MCF 10A (cell line): ENCODE measurements around the gene PTPRN. TPM values are rescaled to one million over a fixed set of nuclear protein-coding genes. Genes with fewer than 3 reads are reported as not detected.

ENCODE experiments used
- BruUV-seq: library from RNA; stranded (reverse); fragments of 400-500 nt; replicated peaks from 2 replicates; lab custom pipeline; 2021; lab: Mats Ljungman, UMichigan
- CTCF ChIA-PET: fragments of 300-600 bp; sonication (Branson Sonifier 250); formaldehyde crosslinking; extraction: SDS; loops from one replicate; lab custom pipeline; 2021; ENCODE audit warnings: antibody characterized with exemption, inconsistent platforms; lab: Yijun Ruan, JAX
- POLR2A ChIA-PET: fragments of 300-600, 350-650 bp; sonication (Branson Sonifier 250); formaldehyde crosslinking; extraction: SDS; loops from one replicate; lab custom pipeline; 2020; ENCODE audit warnings: antibody characterized with exemption, inconsistent platforms; lab: Yijun Ruan, JAX
- DNase-seq: peaks from one replicate; pipeline ENCODE4 v3.0.0-alpha.2; 2018; ENCODE audit not compliant: unreplicated experiment
- H3K27ac Mint-ChIP-seq: one replicate; pipeline ENCODE4 v1.8.0; 2022; ENCODE audit warnings: mild to moderate bottlenecking, low read depth, mixed read lengths; ENCODE audit not compliant: unreplicated experiment
- H3K27me3 Mint-ChIP-seq: one replicate; pipeline ENCODE4 v1.8.0; 2022; ENCODE audit warnings: mixed read lengths; ENCODE audit not compliant: insufficient read depth, unreplicated experiment
- H3K36me3 Mint-ChIP-seq: one replicate; pipeline ENCODE4 v1.8.0; 2022; ENCODE audit warnings: mild to moderate bottlenecking, moderate library complexity, mixed read lengths; ENCODE audit not compliant: insufficient read depth, unreplicated experiment
- H3K4me1 Mint-ChIP-seq: one replicate; pipeline ENCODE4 v1.8.0; 2022; ENCODE audit warnings: mixed read lengths; ENCODE audit not compliant: insufficient read depth, unreplicated experiment
- H3K4me3 Mint-ChIP-seq: one replicate; pipeline ENCODE4 v1.8.0; 2022; ENCODE audit warnings: mild to moderate bottlenecking, moderate library complexity, mixed read lengths; ENCODE audit not compliant: unreplicated experiment
- H3K9me3 Mint-ChIP-seq: one replicate; pipeline ENCODE4 v1.8.0; 2022; ENCODE audit warnings: mixed read lengths; ENCODE audit not compliant: unreplicated experiment
- CTCF ChIP-seq: fragments of 200-600 bp; IDR thresholded peaks from one replicate; pipeline ENCODE4 v1.8.0; 2022; ENCODE audit warnings: antibody characterized with exemption, mild to moderate bottlenecking; ENCODE audit not compliant: unreplicated experiment
- intact Hi-C: fragments of 100-400 bp; cut with micrococcal nuclease; formaldehyde crosslinking; loops from 2 replicates; pipeline ENCODE4 v1.14.1; 2022
- total RNA-seq: library from RNA; stranded (reverse); gene quantifications from 2 replicates; pipeline ENCODE4 v1.2.3, GENCODE V29; 2022

PTPRN gene
- total RNA-seq, 1 experiment from 2014 or later, result not detected

- no peaks in the 10 kb centered on the region for H3K27me3 Mint-ChIP-seq
- H3K4me1 Mint-ChIP-seq, result peaks cover 22% of the 10 kb centered on the region
- H3K9me3 Mint-ChIP-seq, result no peaks in the 10 kb centered on the region
- TF ChIP-seq CTCF, result no peak
- no peak for DNase-seq
- peak overlapping the region; percentile 68 for H3K4me3 Mint-ChIP-seq
- no peak overlapping the region for H3K27ac Mint-ChIP-seq
- peaks cover 6% of the 10 kb centered on the region for H3K36me3 Mint-ChIP-seq
- ChIA-PET CTCF (interaction anchor here (0.7 to 17.4 kb wide), 15 partner anchors 15 to 730 kb away, joined by 4 to 445 read pairs (median 7); partner anchors contain the start of genes ABCB6, ANKZF1, ATG9A and CNPPD1), POLR2A (interaction anchor here (0.6 to 11.1 kb wide), 7 partner anchors 17 to 117 kb away, joined by 4 to 170 read pairs (median 21); partner anchors contain the start of genes ANKZF1, ATG9A, CNPPD1 and DNAJB2)
- BruUV-seq, result no TSS peak
- intact Hi-C loops, result loop anchor here (2.0 kb wide), 3 partner anchors 15 to 123 kb away; partner anchors contain the start of genes ANKZF1, ATG9A, DNAJB2 and SLC23A3
Observed at GRCh38 chr2:219293736-219294231, 15.4 kb downstream of the PTPRN start.

DNA sequence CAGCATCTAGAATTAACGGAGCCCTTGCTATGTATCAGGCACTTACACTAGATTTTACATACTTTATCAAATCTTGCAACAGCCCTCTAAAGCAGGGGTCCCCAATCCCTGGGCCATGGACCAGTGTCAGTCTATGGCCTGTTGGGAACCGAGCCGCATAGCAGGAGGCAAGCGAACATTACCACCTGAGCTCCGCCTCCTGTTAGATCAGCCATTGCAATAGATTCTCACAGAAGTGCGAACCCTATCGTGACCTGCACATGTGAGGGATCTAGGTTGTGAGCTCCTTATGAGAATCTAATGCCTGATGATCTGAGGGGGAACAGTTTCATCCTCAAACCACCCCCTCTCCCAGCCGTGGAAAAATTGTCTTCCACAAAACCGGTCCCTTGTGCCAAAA, 16.6 kb downstream of the PTPRN start:
- CTCF ChIA-PET, result interaction anchor here (1.6 to 17.4 kb wide), 5 partner anchors 14 to 133 kb away, joined by 7 to 445 read pairs (median 69); partner anchors contain the start of genes ANKZF1, ATG9A, CNPPD1 and DNAJB2
- BruUV-seq, result no TSS peak

DNA sequence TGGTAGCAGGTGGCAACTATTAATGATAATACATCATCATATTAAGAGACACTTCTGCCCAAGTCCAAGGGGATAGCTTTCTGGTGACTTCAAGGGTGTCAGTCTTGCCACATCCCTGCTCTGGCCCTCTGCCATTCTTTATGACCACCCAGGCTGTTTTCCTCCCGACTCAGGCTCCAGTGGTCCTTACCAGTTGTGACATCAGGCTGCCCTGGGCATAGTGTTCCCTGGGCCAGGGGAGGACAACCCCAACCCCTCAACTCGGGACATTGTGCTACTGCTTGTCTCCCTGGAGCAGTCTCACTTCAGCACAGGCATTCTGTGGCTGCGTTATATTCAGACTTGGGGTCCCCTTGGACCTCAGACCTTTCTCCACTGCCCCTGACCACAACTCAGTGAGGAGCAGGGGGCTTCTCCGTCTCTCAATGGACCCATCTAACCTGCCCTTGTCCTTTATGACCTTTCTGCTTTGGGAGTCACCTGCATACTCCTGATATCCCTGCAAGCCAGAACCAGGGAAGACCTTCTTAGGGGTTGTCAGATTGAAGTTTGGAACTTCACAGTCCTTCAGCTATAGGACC, 17.2 kb downstream of the PTPRN start:
- POLR2A ChIA-PET, result interaction anchor here (1.5 to 11.1 kb wide), 4 partner anchors 15 to 115 kb away, joined by 5 to 170 read pairs (median 35); partner anchors contain the start of genes ANKZF1, ATG9A, CNPPD1 and DNAJB2
- H3K27ac Mint-ChIP-seq, result no peak overlapping the region
- BruUV-seq, result no TSS peak
- H3K27me3 Mint-ChIP-seq, result no peaks in the 10 kb centered on the region
- no peak for DNase-seq
- CTCF ChIA-PET, result interaction anchor here (0.7 to 17.4 kb wide), 8 partner anchors 7 to 132 kb away, joined by 3 to 445 read pairs (median 24); partner anchors contain the start of genes ANKZF1, ATG9A, CNPPD1 and DNAJB2
- H3K4me3 Mint-ChIP-seq, result no peak overlapping the region
- H3K9me3 Mint-ChIP-seq, result no peaks in the 10 kb centered on the region
- H3K36me3 Mint-ChIP-seq, result no peaks in the 10 kb centered on the region
- no peak for TF ChIP-seq CTCF
- peaks cover 27% of the 10 kb centered on the region for H3K4me1 Mint-ChIP-seq
- intact Hi-C loops, result no loop called here

More for the DNA sequence above, 16.6 kb downstream of the PTPRN start:
- Mint-ChIP-seq H3K9me3 (no peaks in the 10 kb centered on the region), H3K4me3 (no peak overlapping the region), H3K27ac (no peak overlapping the region), H3K27me3 (no peaks in the 10 kb centered on the region), H3K4me1 (peaks cover 26% of the 10 kb centered on the region), H3K36me3 (peaks cover under 1% of the 10 kb centered on the region)
- POLR2A ChIA-PET, result interaction anchor here (1.1 to 11.1 kb wide), 5 partner anchors 15 to 116 kb away, joined by 4 to 170 read pairs (median 32); partner anchors contain the start of genes ANKZF1, ATG9A, CNPPD1 and DNAJB2
- intact Hi-C loops, result no loop called here
- TF ChIP-seq CTCF, result no peak
- DNase-seq, result no peak

- no peak overlapping the region for H3K27ac Mint-ChIP-seq
- H3K4me1 Mint-ChIP-seq, result peaks cover 31% of the 10 kb centered on the region
- ChIA-PET CTCF (interaction anchor here (0.7 to 17.4 kb wide), 7 partner anchors 8 to 132 kb away, joined by 3 to 445 read pairs (median 7); partner anchors contain the start of genes CNPPD1, DNAJB2, GLB1L and SLC23A3), POLR2A (interaction anchor here (1.5 to 11.1 kb wide), 4 partner anchors 14 to 115 kb away, joined by 5 to 170 read pairs (median 35); partner anchors contain the start of genes ANKZF1, ATG9A, CNPPD1 and DNAJB2)
- TF ChIP-seq CTCF, result no peak
- H3K27me3 Mint-ChIP-seq, result no peaks in the 10 kb centered on the region
- no peak for DNase-seq
- intact Hi-C loops, result no loop called here
- no peaks in the 10 kb centered on the region for H3K9me3 Mint-ChIP-seq
- H3K36me3 Mint-ChIP-seq, result peaks cover 4% of the 10 kb centered on the region
- BruUV-seq, result no TSS peak
- no peak overlapping the region for H3K4me3 Mint-ChIP-seq
Observed at GRCh38 chr2:219291394-219291793, 17.8 kb downstream of the PTPRN start.
